GM08714 (cell line): ENCODE results near the gene MRPS11.
A peak's percentile ranks its signal among the peaks of the same experiment; 100 is the strongest.
"Not testable (repeated sequence)": the region's sequence is repeated elsewhere in the genome, so short reads cannot be mapped to it uniquely, and the experiment has no call there.

ENCODE experiments used
- H3K4me3 ChIP-seq: fragments of 200-500 bp; sonication (Bioruptor generic); 2 replicates; pipeline ENCODE4 v1.5.1; 2014; ENCODE audit warnings: mild to moderate bottlenecking, low read length, inconsistent platforms
- ZNF274 ChIP-seq: IDR thresholded peaks from 2 replicates; pipeline ENCODE4 v1.6.1; 2012; ENCODE audit warnings: mild to moderate bottlenecking, low read depth, low read length

The MRPS11 gene

DNA sequence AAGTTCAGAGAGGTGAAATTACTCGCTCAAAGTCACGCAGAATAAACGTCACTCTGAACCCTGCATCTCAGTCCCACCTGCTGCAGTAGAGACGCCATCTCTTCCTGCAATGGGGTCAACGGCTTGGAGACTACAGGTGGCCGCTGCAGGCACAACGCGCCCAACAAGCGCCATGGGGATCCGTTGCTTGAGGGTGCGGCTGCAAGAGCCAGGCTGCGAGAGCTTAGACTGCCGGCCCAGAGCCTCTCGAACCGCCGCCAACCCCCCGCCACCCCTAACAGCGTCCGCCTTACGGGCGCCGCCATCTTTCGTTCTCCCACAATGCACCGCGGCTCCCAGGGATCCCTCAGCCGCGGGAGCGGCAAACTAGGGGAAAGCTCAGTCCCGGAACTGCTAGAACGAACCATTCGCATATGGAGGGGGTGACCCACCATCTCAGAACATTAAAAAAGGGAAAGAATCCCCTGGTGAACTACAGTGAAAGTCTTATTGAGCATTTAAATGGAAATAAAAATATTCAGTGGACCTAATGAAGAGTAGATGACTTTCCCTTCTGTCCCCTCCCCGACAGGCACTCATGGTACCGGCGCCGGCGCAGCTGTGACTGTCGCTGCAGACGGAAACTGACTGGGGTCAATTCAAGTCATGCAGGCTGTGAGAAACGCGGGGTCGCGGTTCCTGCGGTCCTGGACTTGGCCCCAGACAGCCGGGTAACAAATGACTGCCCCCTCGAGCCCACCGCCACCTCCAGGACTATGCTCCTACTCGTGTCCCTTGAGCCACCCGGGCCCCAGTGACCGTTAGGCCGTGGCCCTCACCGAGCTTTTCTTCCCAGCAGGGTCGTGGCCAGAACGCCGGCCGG, at the start of gene MRPS11, which contains the start of gene MRPL46:
TSS of gene MRPS11 (plus strand) at position 636 of the 862 bp plus-strand sequence. CDS start at position 646, 10 bp downstream.
TSS of gene MRPL46 (minus strand) at position 316 of the 862 bp plus-strand sequence. CDS start at position 305, 11 bp downstream.
- H3K4me3 ChIP-seq = peak within 1 kb of the TSS; percentile 91
- no peak for TF ChIP-seq ZNF274

- no peak overlapping the region for H3K4me3 ChIP-seq
- no peak for TF ChIP-seq ZNF274
These were observed 47.7 kb upstream of the MRPS11 start for GRCh38 chr15:88419830-88420229.

DNA sequence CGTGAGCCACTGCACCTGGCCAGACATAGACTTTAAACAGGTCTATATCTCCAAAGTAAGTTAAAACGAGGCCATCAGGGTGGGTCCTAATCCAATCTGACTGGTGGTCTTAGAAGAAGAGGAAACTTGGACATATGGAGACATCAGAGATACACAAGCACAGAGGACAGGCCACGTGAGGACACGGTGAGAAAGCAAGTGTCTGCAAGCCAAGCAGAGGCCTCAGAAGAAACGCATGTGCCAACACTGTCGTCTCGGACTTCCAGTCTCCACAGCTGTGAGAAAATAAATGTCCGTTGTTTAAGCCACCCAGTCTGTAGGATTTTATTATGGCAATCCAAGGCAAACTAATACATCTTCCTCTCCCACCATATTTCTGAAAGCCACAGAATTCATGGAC, 44.2 kb upstream of the MRPS11 start:
- TF ChIP-seq ZNF274 = no peak
- no peak overlapping the region for H3K4me3 ChIP-seq

DNA sequence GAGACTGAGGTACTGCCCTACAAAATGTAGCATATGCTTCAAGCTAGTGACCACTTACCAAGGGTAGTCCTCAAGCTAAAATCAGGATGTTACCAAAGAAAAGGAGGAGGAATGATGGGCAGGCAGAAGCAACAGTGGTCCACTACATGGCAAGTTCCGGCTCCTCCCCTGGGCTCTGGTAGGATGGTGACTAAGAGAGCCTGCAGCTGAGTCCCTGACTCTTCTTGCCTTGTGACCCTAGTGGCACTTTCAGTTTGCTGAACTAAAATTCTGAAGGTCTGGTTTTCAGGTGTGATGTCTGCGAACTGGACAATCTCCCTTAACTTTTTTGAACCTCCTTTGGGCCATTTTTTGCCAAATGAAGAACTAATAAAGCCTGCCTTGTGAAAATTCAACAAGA, 41.2 kb upstream of the MRPS11 start:
- H3K4me3 ChIP-seq = no peak overlapping the region
- no peak for TF ChIP-seq ZNF274

DNA sequence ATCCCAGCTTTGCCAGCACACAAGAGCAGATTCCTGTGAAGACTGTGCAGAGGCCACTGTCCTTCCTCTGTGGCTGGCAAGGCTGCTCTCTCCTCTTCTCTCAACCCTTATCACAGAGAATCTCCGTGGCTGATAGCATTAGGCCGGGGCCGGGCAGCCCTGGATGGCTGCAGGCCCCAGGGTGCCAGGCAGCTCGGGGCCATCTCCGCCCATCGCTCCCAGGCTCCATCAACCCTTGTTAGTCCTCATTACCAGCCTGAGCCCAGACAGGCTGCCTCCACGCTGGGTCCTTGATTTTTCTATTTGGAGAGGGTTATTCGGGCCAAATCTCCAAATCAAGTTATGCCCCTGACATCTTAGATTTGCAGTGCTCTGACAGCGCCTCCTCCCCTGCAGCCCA, 39.5 kb upstream of the MRPS11 start:
- H3K4me3 ChIP-seq = no peak overlapping the region
- no peak for TF ChIP-seq ZNF274

GRCh38 chr15:88428805-88429605, 38.5 kb upstream of the MRPS11 start:
- TF ChIP-seq ZNF274 = no peak
- no peak overlapping the region for H3K4me3 ChIP-seq

- TF ChIP-seq ZNF274 = no peak
- no peak overlapping the region for H3K4me3 ChIP-seq
These were observed 37.5 kb upstream of the MRPS11 start for GRCh38 chr15:88430051-88430450.

DNA sequence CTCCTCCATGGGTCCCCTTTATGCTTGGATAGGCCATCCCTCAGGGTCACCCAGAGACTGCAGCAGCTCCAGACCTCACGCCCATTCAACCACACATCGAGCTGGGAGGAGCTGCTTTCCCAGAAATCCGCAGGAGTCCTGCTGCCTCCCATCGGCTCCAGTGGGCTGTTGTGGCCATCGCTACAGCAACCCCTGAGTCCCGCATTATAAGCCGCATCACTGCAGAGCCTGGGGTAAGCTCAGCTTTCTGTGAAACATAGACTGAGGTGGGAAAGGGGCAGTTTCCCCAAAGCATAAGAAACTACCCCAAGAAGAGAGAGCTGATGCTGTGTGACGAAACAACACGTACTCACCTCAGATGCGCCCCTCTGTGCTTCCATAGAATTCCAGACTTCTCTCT, 36.1 kb upstream of the MRPS11 start:
- no peak overlapping the region for H3K4me3 ChIP-seq
- TF ChIP-seq ZNF274 = no peak

GRCh38 chr15:88433046-88433685, 34.3 kb upstream of the MRPS11 start:
- no peak overlapping the region for H3K4me3 ChIP-seq
- no peak for TF ChIP-seq ZNF274

DNA sequence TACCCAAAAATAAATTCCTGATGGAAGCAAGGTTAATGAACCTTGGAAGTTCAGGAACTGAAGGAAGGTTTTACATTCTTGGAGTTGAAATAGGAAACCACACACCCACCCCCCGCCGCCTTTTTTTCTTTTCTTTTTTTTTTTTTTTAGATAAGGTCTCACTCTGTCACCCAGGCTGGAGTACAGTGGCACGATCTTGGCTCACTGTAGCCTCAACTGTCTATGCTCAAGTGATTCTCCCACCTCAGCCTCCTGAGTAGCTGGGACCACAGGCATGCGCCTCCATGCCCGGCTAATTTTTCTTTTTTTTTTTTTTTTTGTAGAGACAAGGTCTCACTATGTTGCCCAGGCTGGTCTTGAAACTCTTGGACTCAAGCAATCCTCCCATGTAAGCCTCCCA, 33.4 kb upstream of the MRPS11 start:
- not testable (repeated sequence) for H3K4me3 ChIP-seq

DNA sequence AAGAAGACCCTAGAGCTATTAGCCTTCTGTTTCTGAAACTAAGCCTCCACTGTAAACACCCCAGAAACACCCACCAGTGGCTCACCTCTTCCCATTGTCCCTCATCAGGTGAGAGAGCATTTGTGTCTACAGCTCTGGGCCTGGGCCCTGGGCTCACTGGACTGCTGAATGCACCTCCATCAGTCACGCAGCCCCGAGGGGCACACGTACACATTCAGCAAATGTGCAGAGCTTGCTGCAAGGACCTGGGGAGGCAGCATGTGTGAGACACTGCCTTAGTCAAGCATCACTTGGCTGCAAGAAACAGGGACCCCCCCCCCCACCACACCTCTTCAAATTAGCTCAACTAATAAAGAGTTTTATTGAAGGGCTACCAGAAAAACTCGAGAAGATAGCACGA, 29.3 kb upstream of the MRPS11 start:
- no peak overlapping the region for H3K4me3 ChIP-seq
- no peak for TF ChIP-seq ZNF274

DNA sequence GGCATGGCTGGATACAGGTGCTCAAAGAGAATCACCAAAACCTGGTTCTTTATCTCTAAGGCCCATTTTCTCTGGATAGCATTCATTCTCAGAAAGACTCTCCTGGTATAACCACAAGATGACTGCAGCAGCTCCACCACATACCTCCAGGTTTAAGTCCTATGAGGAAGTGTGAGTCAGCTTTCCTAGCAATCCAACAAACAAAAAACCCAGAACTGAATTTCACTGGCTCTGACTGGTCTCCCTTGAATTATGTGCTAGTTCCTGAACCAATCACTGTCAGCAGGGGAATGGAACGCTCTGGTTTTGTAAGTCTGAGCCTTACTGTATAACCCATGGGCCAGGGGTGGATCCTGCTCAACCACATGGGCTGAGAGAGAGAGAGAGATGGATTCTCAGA, 27.5 kb upstream of the MRPS11 start:
- TF ChIP-seq ZNF274 = no peak
- no peak overlapping the region for H3K4me3 ChIP-seq

GRCh38 chr15:88441076-88441730, 26.3 kb upstream of the MRPS11 start:
- no peak for TF ChIP-seq ZNF274

DNA sequence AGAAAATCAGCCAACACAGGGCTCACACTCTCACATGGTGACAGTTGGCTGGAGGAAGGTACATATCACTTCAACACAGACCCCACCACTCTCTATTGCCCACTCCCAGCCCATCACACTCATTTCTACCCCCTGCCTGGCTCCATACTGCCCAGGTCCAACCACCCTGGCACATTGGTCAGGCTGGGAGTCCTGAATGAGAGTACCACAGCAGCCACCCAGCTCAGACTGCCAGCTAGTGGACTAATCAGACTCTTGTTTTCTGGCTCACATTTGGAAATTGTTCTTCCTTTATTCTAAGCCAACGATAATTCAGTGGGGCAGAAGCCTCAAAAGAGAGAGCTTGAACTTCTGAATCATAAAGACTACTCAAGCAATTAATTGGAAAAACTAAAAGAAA, 20.3 kb upstream of the MRPS11 start:
- H3K4me3 ChIP-seq = no peak overlapping the region
- no peak for TF ChIP-seq ZNF274

More at GRCh38 chr15:88441076-88441730, 26.3 kb upstream of the MRPS11 start:
- H3K4me3 ChIP-seq = no peak overlapping the region
